Muscle of back (tissue), 11 donors: ENCODE results near the gene MEIOB. TPM values are rescaled to one million over a fixed set of nuclear protein-coding genes. Genes with fewer than 3 reads are reported as not detected.
A peak's percentile ranks its signal among the peaks of the same experiment; 100 is the strongest.

Experiments
- DNase-seq, 3 donors: peaks; one replicate each; pipeline versions ENCODE4 v3.0.0 to v3.0.0-alpha.2; 2013
- polyA plus RNA-seq, 10 donors: library from polyadenylated mRNA; unstranded; fragments of 120-200 nt; gene quantifications; one replicate each; pipeline ENCODE4 v1.2.1, GENCODE V29; 2013; ENCODE audit not compliant: insufficient read length in 10 of 10

MEIOB gene
- polyA plus RNA-seq, 10 donors, result 0.08 to 2.4 (median 0.50) TPM; not detected in 1

DNA sequence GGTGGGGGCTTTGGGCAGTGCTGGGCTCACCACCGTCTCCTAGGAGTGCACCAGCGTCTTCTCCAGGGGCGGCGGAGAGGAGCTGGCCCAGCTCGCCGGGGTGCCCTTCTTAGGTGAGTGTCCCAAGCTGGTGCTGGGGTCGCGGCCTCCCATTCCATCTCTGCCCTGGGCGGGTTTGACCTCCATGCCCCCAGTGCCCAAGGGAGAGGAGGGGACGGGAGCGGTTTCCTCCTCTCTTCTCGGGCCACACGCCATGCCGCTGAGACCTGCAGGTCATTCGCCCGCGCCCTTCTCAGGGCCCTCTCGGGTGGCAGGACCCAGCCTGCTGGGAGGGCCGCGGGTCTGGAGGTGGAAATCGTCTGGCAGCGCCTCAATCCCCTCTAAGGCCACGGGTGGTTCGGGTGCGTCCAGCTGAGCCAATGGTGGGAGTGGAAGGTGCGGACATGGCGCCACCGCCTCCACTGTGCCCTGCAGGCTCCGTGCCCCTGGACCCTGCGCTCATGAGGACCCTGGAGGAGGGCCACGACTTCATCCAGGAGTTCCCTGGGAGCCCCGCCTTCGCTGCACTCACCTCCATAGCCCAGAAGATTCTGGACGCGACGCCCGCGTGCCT lies 83.8 kb downstream of the MEIOB start:
- DNase-seq, result no peak

DNA sequence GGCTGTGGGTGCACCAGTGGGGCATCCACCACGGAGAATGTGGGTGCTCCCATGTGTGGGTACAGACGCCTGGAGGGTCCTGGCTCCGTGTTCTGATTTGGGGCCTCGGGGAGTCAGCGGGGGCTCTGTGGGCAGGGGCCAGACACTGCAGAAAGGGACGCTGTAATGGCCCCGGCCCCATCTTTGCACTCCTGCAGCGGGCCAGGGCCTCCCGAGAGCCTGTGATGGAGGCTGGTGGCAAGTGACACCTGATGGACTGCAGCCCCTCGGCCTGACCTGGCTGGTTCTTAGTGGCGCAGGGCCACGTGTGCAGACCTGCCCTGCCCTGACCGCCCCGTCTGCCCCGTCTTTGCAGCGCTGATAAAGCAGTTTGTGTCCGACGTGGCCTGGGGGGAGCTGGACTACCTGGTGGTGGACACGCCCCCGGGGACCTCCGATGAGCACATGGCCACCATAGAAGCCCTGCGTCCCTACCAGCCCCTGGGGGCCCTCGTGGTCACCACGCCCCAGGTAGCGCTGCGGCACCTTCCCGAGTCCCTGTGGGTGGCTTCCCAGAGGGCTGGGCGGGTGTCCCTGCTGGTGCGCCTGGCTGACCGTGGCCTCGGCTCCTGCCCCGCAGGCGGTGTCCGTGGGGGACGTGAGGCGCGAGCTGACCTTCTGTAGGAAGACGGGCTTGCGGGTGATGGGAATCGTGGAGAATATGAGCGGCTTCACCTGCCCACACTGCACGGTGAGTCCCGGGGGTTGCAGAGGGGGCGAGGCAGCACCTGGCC lies 84.5 kb downstream of the MEIOB start:
- DNase-seq, result peak in 1 of 3 donors; percentile 2

DNA sequence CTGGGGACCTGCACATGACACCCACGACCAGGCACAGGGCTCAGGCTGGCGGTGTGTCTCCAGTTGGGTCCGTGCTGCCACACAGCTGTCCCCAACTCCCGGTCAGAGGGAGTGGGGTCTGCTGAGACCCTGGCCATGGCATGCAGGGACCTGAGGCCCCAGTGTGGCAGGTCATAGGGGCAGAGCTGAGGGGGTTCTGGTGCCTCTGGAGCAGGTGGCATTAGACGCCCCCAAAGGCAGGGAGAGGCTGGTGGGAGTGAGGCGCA lies 85.0 kb downstream of the MEIOB start:
- DNase-seq, result no peak

DNA sequence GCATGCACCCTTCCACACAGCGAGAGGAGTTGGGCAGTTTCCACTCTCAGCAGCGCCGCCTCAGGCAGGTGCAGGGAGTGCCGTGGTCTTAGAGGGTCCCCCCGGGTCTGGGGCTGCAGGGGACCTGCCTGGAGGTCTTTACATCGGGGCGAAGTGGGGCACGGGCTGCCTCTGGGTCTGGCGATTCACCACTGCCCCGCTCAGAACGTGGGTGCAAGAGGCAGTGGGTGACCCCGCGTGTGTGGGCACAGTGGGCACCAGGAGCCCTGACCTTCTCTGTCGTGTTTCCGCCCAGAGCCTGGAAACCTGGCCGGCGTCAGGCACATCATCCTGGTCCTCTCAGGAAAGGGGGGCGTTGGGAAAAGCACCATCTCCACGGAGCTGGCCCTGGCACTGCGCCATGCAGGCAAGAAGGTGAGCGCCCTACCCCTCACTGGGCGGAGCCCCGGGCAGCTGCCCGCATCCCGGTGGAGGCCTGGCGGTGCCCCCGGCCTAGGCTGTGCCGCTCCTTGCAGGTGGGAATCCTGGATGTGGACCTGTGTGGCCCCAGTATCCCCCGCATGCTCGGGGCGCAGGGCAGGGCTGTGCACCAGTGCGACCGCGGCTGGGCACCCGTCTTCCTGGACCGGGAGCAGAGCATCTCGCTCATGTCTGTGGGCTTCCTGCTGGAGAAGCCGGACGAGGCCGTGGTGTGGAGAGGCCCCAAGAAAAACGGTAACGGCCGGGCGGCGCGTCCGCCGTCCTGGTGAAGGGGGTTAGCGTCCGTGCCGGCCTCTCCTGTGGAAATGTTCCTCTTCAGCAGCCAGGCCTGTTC lies 85.5 kb downstream of the MEIOB start:
- DNase-seq, result peak in 1 of 3 donors; percentile 0

DNA sequence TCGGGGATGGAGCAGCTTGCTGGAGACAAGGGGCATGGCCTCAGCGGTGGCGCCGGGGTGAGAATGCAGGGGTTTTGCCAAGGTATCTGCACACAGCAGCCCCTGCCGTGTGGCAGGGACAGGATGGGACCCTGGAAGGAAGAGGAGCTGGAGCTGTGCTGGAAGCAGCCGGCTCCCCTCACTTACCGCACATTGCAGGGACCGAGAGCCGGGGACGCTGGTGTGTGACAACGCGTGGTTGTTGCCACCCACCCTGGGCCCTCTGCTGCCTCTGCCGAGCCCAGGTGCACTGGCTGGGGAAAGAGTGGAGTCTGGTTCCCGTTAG lies 86.2 kb downstream of the MEIOB start:
- no peak for DNase-seq

DNA sequence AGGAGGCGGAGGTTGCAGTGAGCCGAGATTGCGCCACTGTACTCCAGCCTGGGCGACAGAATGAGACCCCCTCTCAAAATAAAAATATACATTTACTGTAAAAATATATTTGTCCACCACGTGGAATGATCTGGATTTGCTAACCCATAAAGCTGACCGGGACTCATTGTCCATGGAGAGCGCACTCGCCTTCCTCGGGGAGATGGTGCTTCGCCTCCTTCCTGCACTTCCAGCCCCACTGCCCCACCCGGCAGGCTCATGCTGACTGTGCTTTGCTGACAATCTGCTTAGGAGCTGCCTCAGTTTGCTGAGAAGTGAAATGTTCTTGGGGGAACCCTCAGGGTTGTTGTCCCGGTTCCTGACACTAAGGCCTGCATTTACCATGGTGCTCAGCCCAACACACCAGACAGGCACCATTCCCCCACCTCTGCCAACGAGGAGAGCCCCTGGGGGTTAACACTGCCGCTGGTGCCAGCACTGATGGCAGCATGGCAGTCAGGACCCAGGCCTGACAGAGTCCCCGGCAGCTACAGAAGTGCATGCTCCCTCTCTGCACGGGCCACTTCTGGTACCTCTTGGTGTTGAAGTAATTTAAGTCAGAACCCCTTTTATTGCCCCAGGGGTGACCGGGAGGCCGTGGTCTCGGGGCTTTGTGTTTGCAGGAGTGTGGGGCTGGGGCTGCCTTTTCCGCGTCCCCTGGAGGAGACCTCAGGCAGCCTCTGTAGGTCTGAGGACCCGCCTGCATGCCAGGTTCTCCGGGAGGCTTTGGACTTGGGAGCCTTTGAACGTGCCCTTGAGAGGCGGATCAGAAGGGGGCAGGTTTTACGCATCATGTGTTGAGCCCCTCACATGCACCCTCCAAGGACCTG lies 86.8 kb downstream of the MEIOB start:
- peak in 1 of 3 donors; percentile 0 for DNase-seq

Other genes starting within 250 kb of the MEIOB start
- 10 to 100 TPM; 31.0 to 53.6 (median 40.0) TPM for gene JPT2, start 193.9 kb downstream of the MEIOB start, polyA plus RNA-seq
- gene MAPK8IP3, start 166.0 kb downstream of the MEIOB start, polyA plus RNA-seq, result 10 to 100 TPM; 26.7 to 62.9 (median 42.3) TPM
- 10 to 100 TPM; 11.2 to 33.1 (median 17.3) TPM for gene NME3, start 100.6 kb downstream of the MEIOB start, polyA plus RNA-seq
- 1 to 10 TPM; 3.5 to 8.5 (median 5.5) TPM for gene EME2, start 99.4 kb downstream of the MEIOB start, polyA plus RNA-seq
- gene MRPS34, start 99.0 kb downstream of the MEIOB start, polyA plus RNA-seq, result 10 to 100 TPM; 31.4 to 56.5 (median 38.5) TPM
- 10 to 100 TPM; 15.3 to 24.8 (median 22.5) TPM for gene SPSB3, start 89.6 kb downstream of the MEIOB start, polyA plus RNA-seq
- 10 to 100 TPM; 28.6 to 49.6 (median 35.7) TPM for gene NUBP2, start 89.2 kb downstream of the MEIOB start, polyA plus RNA-seq
- under 1 TPM in 9 of 10 donors, not detected in 1; 0.21 to 0.49 (median 0.26) TPM for gene IGFALS, start 78.5 kb downstream of the MEIOB start, polyA plus RNA-seq
- 10 to 100 TPM; 28.9 to 45.3 (median 35.9) TPM for gene HAGH, start 45.3 kb downstream of the MEIOB start, polyA plus RNA-seq
- gene FAHD1, start 45.0 kb downstream of the MEIOB start, polyA plus RNA-seq, result 10 to 100 TPM; 14.5 to 25.5 (median 18.7) TPM
- gene HS3ST6, start 46.3 kb upstream of the MEIOB start, polyA plus RNA-seq, result 1 to 10 TPM in 2 of 10 donors, not detected in 8; 1.6 to 4.3 TPM
- 10 to 100 TPM; 17.6 to 40.8 (median 27.6) TPM for gene MSRB1, start 71.0 kb upstream of the MEIOB start, polyA plus RNA-seq
- 10 to 100 TPM in 9 of 10 donors, 1 to 10 TPM in 1; 9.1 to 73.5 (median 46.2) TPM for gene RPL3L, start 82.5 kb upstream of the MEIOB start, polyA plus RNA-seq
- 100 to 1,000 TPM; 111 to 148 (median 127) TPM for gene NDUFB10, start 87.4 kb upstream of the MEIOB start, polyA plus RNA-seq
- 1,000 to 10,000 TPM; 2,391 to 3,374 (median 3,214) TPM for gene RPS2, start 92.7 kb upstream of the MEIOB start, polyA plus RNA-seq
- gene RNF151, start 94.7 kb upstream of the MEIOB start, polyA plus RNA-seq, result not detected
- gene TBL3, start 99.9 kb upstream of the MEIOB start, polyA plus RNA-seq, result 10 to 100 TPM; 18.7 to 35.0 (median 27.8) TPM
- 1 to 10 TPM in 4 of 10 donors, under 1 TPM in 6; 0.18 to 1.5 (median 0.77) TPM for gene NOXO1, start 109.3 kb upstream of the MEIOB start, polyA plus RNA-seq
- 10 to 100 TPM; 12.4 to 18.7 (median 15.5) TPM for gene GFER, start 112.0 kb upstream of the MEIOB start, polyA plus RNA-seq
- gene SYNGR3, start 117.8 kb upstream of the MEIOB start, polyA plus RNA-seq, result 1 to 10 TPM in 5 of 10 donors, under 1 TPM in 5; 0.46 to 2.1 (median 0.98) TPM
- 10 to 100 TPM; 13.7 to 25.1 (median 18.8) TPM for gene ZNF598, start 137.7 kb upstream of the MEIOB start, polyA plus RNA-seq
- gene NPW, start 147.6 kb upstream of the MEIOB start, polyA plus RNA-seq, result 1 to 10 TPM in 6 of 10 donors, under 1 TPM in 4; 0.59 to 4.1 (median 1.3) TPM
- gene NHERF2, start 154.7 kb upstream of the MEIOB start, polyA plus RNA-seq, result 10 to 100 TPM; 28.3 to 62.6 (median 36.9) TPM
- 10 to 100 TPM in 5 of 10 donors, 1 to 10 TPM in 5; 7.4 to 16.9 (median 10.3) TPM for gene NTHL1, start 175.7 kb upstream of the MEIOB start, polyA plus RNA-seq
- gene TSC2, start 175.8 kb upstream of the MEIOB start, polyA plus RNA-seq, result 100 to 1,000 TPM in 1 of 10 donors, 10 to 100 TPM in 9; 62.2 to 104 (median 75.1) TPM